HepG2 (cell line): ENCODE results near the gene NEIL1. TPM values are rescaled to one million over a fixed set of nuclear protein-coding genes. Genes with fewer than 3 reads are reported as not detected.

ENCODE experiments used
- CHD4 ChIP-seq: fragments of 200-600 bp; sonication (generic); IDR thresholded peaks from 2 replicates; pipeline ENCODE4 v1.7.0; 2017; ENCODE audit warnings: mild to moderate bottlenecking, low read length, borderline replicate concordance
- DMTF1 ChIP-seq: sonication (generic); formaldehyde crosslinking; IDR thresholded peaks from 2 replicates; pipeline ENCODE4 v1.4.0; 2020; ENCODE audit warnings: mild to moderate bottlenecking, missing genetic modification reagents
- EED ChIP-seq: sonication (generic); formaldehyde crosslinking; IDR thresholded peaks from 2 replicates; pipeline ENCODE4 v1.5.0; 2020; ENCODE audit warnings: mild to moderate bottlenecking, missing genetic modification reagents
- EP300 ChIP-seq, 3 experiments: sonication (generic) in 1 of 3; formaldehyde crosslinking in 1 of 3; IDR thresholded peaks; 2 replicates each; pipeline versions ENCODE4 v1.5.1 to v1.6.1; 2011 to 2020; ENCODE audit warnings: low read depth in 2 of 3, low read length in 2 of 3, borderline replicate concordance in 1 of 3, improper control_type of control experiment in 1 of 3, mild to moderate bottlenecking in 1 of 3, missing genetic modification reagents in 1 of 3, moderate library complexity in 1 of 3
- GLMP ChIP-seq: sonication (generic); formaldehyde crosslinking; IDR thresholded peaks from 2 replicates; pipeline ENCODE4 v1.9.0; 2021; ENCODE audit warnings: missing genetic modification reagents, mild to moderate bottlenecking, borderline replicate concordance
- GZF1 ChIP-seq: sonication (generic); formaldehyde crosslinking; IDR thresholded peaks from 2 replicates; pipeline ENCODE4 v1.5.1; 2020; ENCODE audit warnings: mild to moderate bottlenecking, missing genetic modification reagents
- NR0B2 ChIP-seq: sonication (generic); formaldehyde crosslinking; IDR thresholded peaks from 2 replicates; pipeline ENCODE4 v1.4.0; 2020; ENCODE audit warnings: mild to moderate bottlenecking, missing genetic modification reagents
- NR2C2 ChIP-seq: sonication (generic); formaldehyde crosslinking; IDR thresholded peaks from 2 replicates; pipeline ENCODE4 v1.4.0; 2020; ENCODE audit warnings: missing genetic modification reagents, mild to moderate bottlenecking, moderate library complexity, borderline replicate concordance
- RBFOX2 ChIP-seq: fragments of 200-400 bp; formaldehyde crosslinking; IDR thresholded peaks from 2 replicates; pipeline ENCODE4 v1.6.1; 2017; ENCODE audit warnings: low read depth, mild to moderate bottlenecking, low read length
- REXO4 ChIP-seq: sonication (generic); formaldehyde crosslinking; IDR thresholded peaks from 2 replicates; pipeline ENCODE4 v1.8.0; 2022; ENCODE audit warnings: missing genetic modification reagents, mild to moderate bottlenecking, borderline replicate concordance
- RFX3 ChIP-seq: IDR thresholded peaks from 2 replicates; pipeline ENCODE4 v1.6.1; 2016; ENCODE audit warnings: missing biosample characterization, missing genetic modification reagents
- RNF2 ChIP-seq: fragments of 450-650 bp; conservative IDR thresholded peaks from 2 replicates; pipeline ENCODE4 v1.6.1; 2016; ENCODE audit warnings: low read depth
- U2AF1 ChIP-seq: fragments of 200-400 bp; formaldehyde crosslinking; optimal IDR thresholded peaks from 2 replicates; pipeline ENCODE3; 2017; ENCODE audit warnings: mild to moderate bottlenecking, low read depth, low read length
- ZBTB7B ChIP-seq: sonication (generic); formaldehyde crosslinking; IDR thresholded peaks from 2 replicates; pipeline ENCODE4 v1.4.0; 2020; ENCODE audit warnings: missing genetic modification reagents
- ZFP82 ChIP-seq: sonication (generic); formaldehyde crosslinking; IDR thresholded peaks from 2 replicates; pipeline ENCODE4 v1.5.1; 2020; ENCODE audit warnings: mild to moderate bottlenecking, missing genetic modification reagents, borderline replicate concordance
- ZNF136 ChIP-seq: sonication (generic); formaldehyde crosslinking; IDR thresholded peaks from 2 replicates; pipeline ENCODE4 v1.8.1; 2022; ENCODE audit warnings: low read depth, mild to moderate bottlenecking, moderate library complexity, missing genetic modification reagents
- ZNF260 ChIP-seq: sonication (generic); formaldehyde crosslinking; IDR thresholded peaks from 2 replicates; pipeline ENCODE4 v1.4.0; 2020; ENCODE audit warnings: missing genetic modification reagents, low read depth, mild to moderate bottlenecking, borderline replicate concordance
- ZNF3 ChIP-seq: IDR thresholded peaks from 2 replicates; pipeline ENCODE4 v1.7.0; 2017; ENCODE audit warnings: inconsistent platforms
- ZNF382 ChIP-seq: sonication (generic); formaldehyde crosslinking; IDR thresholded peaks from 2 replicates; pipeline ENCODE4 v1.5.0; 2020; ENCODE audit warnings: missing genetic modification reagents, mild to moderate bottlenecking, borderline replicate concordance
- ZNF546 ChIP-seq: sonication (generic); formaldehyde crosslinking; conservative IDR thresholded peaks from 2 replicates; pipeline ENCODE4 v1.8.1; 2023; ENCODE audit warnings: mild to moderate bottlenecking, missing genetic modification reagents
- ZNF556 ChIP-seq: sonication (generic); formaldehyde crosslinking; IDR thresholded peaks from 2 replicates; pipeline ENCODE4 v1.4.0; 2020; ENCODE audit warnings: mild to moderate bottlenecking, missing genetic modification reagents, borderline replicate concordance
- ZNF589 ChIP-seq: sonication (generic); formaldehyde crosslinking; conservative IDR thresholded peaks from 2 replicates; pipeline ENCODE4 v1.8.0; 2022; ENCODE audit warnings: mild to moderate bottlenecking, moderate library complexity, missing genetic modification reagents
- ZNF660 ChIP-seq: sonication (generic); formaldehyde crosslinking; IDR thresholded peaks from 2 replicates; pipeline ENCODE4 v1.5.1; 2020; ENCODE audit warnings: mild to moderate bottlenecking, low read depth, missing genetic modification reagents, borderline replicate concordance
- ZNF761 ChIP-seq: sonication (generic); formaldehyde crosslinking; conservative IDR thresholded peaks from 2 replicates; pipeline ENCODE4 v1.4.0; 2020; ENCODE audit warnings: mild to moderate bottlenecking, missing genetic modification reagents
- polyA plus RNA-seq, 8 experiments: library from polyadenylated mRNA; depleted of rRNA in 3 of 8; stranded (reverse) in 7 of 8; unstranded in 1 of 8; fragments of >200 nt; fragmentation: Illumina TruSeq in 4 of 8; extraction: Trizol in 4 of 8; gene quantifications; 2 replicates each; pipeline versions ENCODE4 v1.2.1 to v1.2.3, GENCODE V29; 2011 to 2016; ENCODE audit warnings: low read depth in 4 of 8, missing spikeins in 1 of 8, mixed read lengths in 1 of 8; ENCODE audit not compliant: insufficient read depth in 1 of 8
- total RNA-seq, 5 experiments: library from RNA; depleted of rRNA; stranded (reverse); fragments of >200 nt; fragmentation: Illumina TruSeq; extraction: Trizol; gene quantifications; 2 replicates each; pipeline ENCODE4 v1.2.3, GENCODE V29; 2016; ENCODE audit warnings: low read depth in 1 of 5

The NEIL1 gene
- total and polyA plus RNA-seq, 2 of the 13 experiments (the other 11 are each of a cell fraction or from before 2014, with no cell fraction given) = 10.4 to 15.5 TPM

GRCh38 chr15:75347222-75348033, 589 bp downstream of the NEIL1 start (continued):
- TF ChIP-seq ZNF556 (CRISPR knock-in tag) (no peak; the same call in 1 of the 2 replicates), RNF2 (no peak), CHD4 (no peak), NR2C2 (0 out of 2 replicates have a peak, but pooled peaks have one; percentile 19), GZF1 (CRISPR knock-in tag) (no peak), ZNF589 (CRISPR knock-in tag) (no peak), ZNF761 (CRISPR knock-in tag) (no peak), U2AF1 (peak; percentile 74), ZBTB7B (CRISPR knock-in tag) (peak; percentile 62; the same call in 1 of the 2 replicates), ZNF382 (CRISPR knock-in tag) (no peak), ZNF260 (CRISPR knock-in tag) (no peak), NR0B2 (CRISPR knock-in tag) (0 out of 2 replicates have a peak, but pooled peaks have one; percentile 53), ZFP82 (0 out of 2 replicates have a peak, but pooled peaks have one; percentile 63), RBFOX2 (peak; percentile 71), GLMP (CRISPR knock-in tag) (no peak), DMTF1 (CRISPR knock-in tag) (no peak), ZNF546 (no peak), EP300 (IDR thresholded peaks at IDR 0.05; ENCODE audit: low read depth in 2 of 2, low read length in 2 of 2) (no peak), EP300 (CRISPR knock-in tag; IDR thresholded peaks at IDR 0.05; ENCODE audit: borderline replicate concordance) (no peak), ZNF3 (no peak), REXO4 (CRISPR knock-in tag) (no peak), ZNF136 (CRISPR knock-in tag) (0 out of 2 replicates have a peak, but pooled peaks have one; percentile 84), EED (CRISPR knock-in tag) (0 out of 2 replicates have a peak, but pooled peaks have one; percentile 30), ZNF660 (CRISPR knock-in tag) (no peak), RFX3 (CRISPR knock-in tag) (no peak)
